Activated T-cell treated with anti-CD3 and anti-CD28 coated beads, Interleukin-2, amount 50 U/mL, for 48 hours (primary cell): ENCODE measurements around the gene TWF2.

Experiments
- DNase-seq, 2 experiments: peaks; one replicate each; pipeline ENCODE4 v3.0.0-alpha.2; 2020

The TWF2 gene

GRCh38 chr3:52237006-52237656 is 1.8 kb downstream of the TWF2 start:
- DNase-seq, result no peak

GRCh38 chr3:52236424-52236886 is 2.5 kb downstream of the TWF2 start:
- DNase-seq, result no peak

- DNase-seq, result no peak
These were observed 4.2 kb downstream of the TWF2 start for GRCh38 chr3:52234516-52235447.

GRCh38 chr3:52233968-52234367 is 5.0 kb downstream of the TWF2 start:
- DNase-seq, result no peak

- DNase-seq, result no peak
These were observed 5.8 kb downstream of the TWF2 start for GRCh38 chr3:52233108-52233591.

- DNase-seq, result peak in 1 of 2 experiments; percentile 62
These were observed 6.5 kb downstream of the TWF2 start for GRCh38 chr3:52232279-52233107.

- peak; percentile 94 to 95 for DNase-seq
These were observed 7.3 kb downstream of the TWF2 start for GRCh38 chr3:52231502-52232278.

GRCh38 chr3:52230889-52231499 is 8.0 kb downstream of the TWF2 start:
- DNase-seq, result peak in 1 of 2 experiments; percentile 40

GRCh38 chr3:52230461-52230860 is 8.5 kb downstream of the TWF2 start:
- DNase-seq, result peak in 1 of 2 experiments; percentile 15

GRCh38 chr3:52229656-52230055 is 9.3 kb downstream of the TWF2 start:
- no peak for DNase-seq

GRCh38 chr3:52228751-52229291 is 10.1 kb downstream of the TWF2 start:
- no peak for DNase-seq

- DNase-seq, result no peak
These were observed 10.7 kb downstream of the TWF2 start for GRCh38 chr3:52228266-52228665.

GRCh38 chr3:52227766-52228165 is 11.2 kb downstream of the TWF2 start:
- peak in 1 of 2 experiments; percentile 19 for DNase-seq

- peak in 1 of 2 experiments; percentile 29 for DNase-seq
These were observed 11.8 kb downstream of the TWF2 start for GRCh38 chr3:52227117-52227516.

- DNase-seq, result peak in 1 of 2 experiments; percentile 62
These were observed 12.6 kb downstream of the TWF2 start for GRCh38 chr3:52226229-52226817.

- peak in 1 of 2 experiments; percentile 49 for DNase-seq
These were observed 13.3 kb downstream of the TWF2 start, which contains the start of gene TLR9 for GRCh38 chr3:52225452-52226228. TSS of gene TLR9 (minus strand) at chr3:52225645. CDS start at chr3:52225529, 116 bp downstream.

- DNase-seq, result no peak
These were observed 15.2 kb downstream of the TWF2 start for GRCh38 chr3:52223449-52224408.
